ENCODE data around the gene PSTPIP2. TPM values are rescaled to one million over a fixed set of nuclear protein-coding genes. Genes with fewer than 3 reads are reported as not detected.
A peak's percentile ranks its signal among the peaks of the same experiment; 100 is the strongest.

The PSTPIP2 gene
- total and polyA plus RNA-seq, 2 experiments from 2014 or later, result 11.9 to 24.5 TPM

- Histone ChIP-seq H4K20me1 (ENCODE audit: insufficient read depth, poor library complexity, severe bottlenecking) (no peaks in the 10 kb centered on the region), H3K9me2 (replicated peaks; ENCODE audit: insufficient read depth) (no peaks in the 10 kb centered on the region), H3K79me2 (no peaks in the 10 kb centered on the region), H3K36me3 (replicated peaks; ENCODE audit: insufficient read depth, low read depth) (no peaks in the 10 kb centered on the region), H2AFZ (no peak overlapping the region), H3K27me3 (no peaks in the 10 kb centered on the region), H3K4me3 (no peak overlapping the region), H3K9me3 (ENCODE audit: low read depth) (no peaks in the 10 kb centered on the region), H3K4me1 (ENCODE audit: insufficient read depth) (no peaks in the 10 kb centered on the region), H3K27ac (no peak overlapping the region), H3K4me2 (no peak overlapping the region)
- WGBS (ENCODE audit: low lambda C conversion rate, missing lambda C conversion rate), result 92% methylated on average over 4 of the region's 4 CpGs
- no peak for DNase-seq (ENCODE audit: low spot score)
- TF ChIP-seq CTCF (IDR thresholded peaks at IDR 0.05; ENCODE audit: poor library complexity) (no peak), EZH2 (IDR thresholded peaks at IDR 0.05; ENCODE audit: borderline replicate concordance) (no peak), EZH2phosphoT487 (IDR thresholded peaks at IDR 0.05; ENCODE audit: low read depth, severe bottlenecking, unreplicated experiment) (no peak)
Observed at GRCh38 chr18:46031741-46032140, 40.3 kb downstream of the PSTPIP2 start.

- Histone ChIP-seq H3K4me1 (ENCODE audit: insufficient read depth) (no peaks in the 10 kb centered on the region), H3K9me2 (replicated peaks; ENCODE audit: insufficient read depth) (no peaks in the 10 kb centered on the region), H3K27me3 (no peaks in the 10 kb centered on the region), H3K9me3 (ENCODE audit: low read depth) (no peaks in the 10 kb centered on the region), H3K79me2 (no peaks in the 10 kb centered on the region), H3K36me3 (replicated peaks; ENCODE audit: insufficient read depth, low read depth) (no peaks in the 10 kb centered on the region), H3K27ac (no peak overlapping the region), H2AFZ (peak overlapping the region; percentile 55), H3K4me3 (peak overlapping the region; percentile 48), H3K4me2 (peak overlapping the region; percentile 81), H4K20me1 (ENCODE audit: insufficient read depth, poor library complexity, severe bottlenecking) (no peaks in the 10 kb centered on the region)
- TF ChIP-seq EZH2phosphoT487 (IDR thresholded peaks at IDR 0.05; ENCODE audit: low read depth, severe bottlenecking, unreplicated experiment) (no peak), EZH2 (IDR thresholded peaks at IDR 0.05; ENCODE audit: borderline replicate concordance) (no peak), CTCF (IDR thresholded peaks at IDR 0.05; ENCODE audit: poor library complexity) (no peak)
- DNase-seq (ENCODE audit: low spot score), result no peak
- 72% methylated on average over 7 of the region's 7 CpGs for WGBS (ENCODE audit: low lambda C conversion rate, missing lambda C conversion rate)
Observed at GRCh38 chr18:46028536-46028891, 43.5 kb downstream of the PSTPIP2 start.

DNA sequence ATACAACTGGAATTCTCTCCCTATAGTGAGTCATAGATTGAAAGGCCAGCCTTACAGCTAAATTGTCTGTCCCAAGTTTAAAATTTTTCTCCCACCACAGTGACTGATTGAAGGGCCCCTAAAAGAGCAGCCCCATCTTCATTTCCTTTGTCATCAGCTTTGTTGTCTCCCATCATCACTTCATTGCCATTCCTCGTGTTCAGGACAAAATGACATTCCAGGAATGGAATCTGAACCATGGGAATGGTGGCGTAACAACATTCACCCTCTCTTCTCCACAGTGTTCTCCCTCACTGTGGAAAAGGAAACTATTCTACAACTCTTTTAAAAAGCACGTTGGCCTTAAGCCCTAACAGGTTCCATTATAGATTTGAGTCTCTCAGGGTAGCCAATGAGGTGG, 52.1 kb downstream of the PSTPIP2 start:
- DNase-seq (ENCODE audit: low spot score), result no peak
- no peak overlapping the region for H3K4me2 ChIP-seq
- no peaks in the 10 kb centered on the region for H3K36me3 ChIP-seq (replicated peaks; ENCODE audit: insufficient read depth, low read depth)
- no peak overlapping the region for H3K27ac ChIP-seq
- 95% methylated on average over 3 of the region's 3 CpGs for WGBS (ENCODE audit: low lambda C conversion rate, missing lambda C conversion rate)
- H4K20me1 ChIP-seq (ENCODE audit: insufficient read depth, poor library complexity, severe bottlenecking), result no peaks in the 10 kb centered on the region
- no peak for TF ChIP-seq EZH2phosphoT487 (IDR thresholded peaks at IDR 0.05; ENCODE audit: low read depth, severe bottlenecking, unreplicated experiment)
- no peak for TF ChIP-seq EZH2 (IDR thresholded peaks at IDR 0.05; ENCODE audit: borderline replicate concordance)
- TF ChIP-seq CTCF (IDR thresholded peaks at IDR 0.05; ENCODE audit: poor library complexity), result no peak
- H3K9me3 ChIP-seq (ENCODE audit: low read depth), result no peaks in the 10 kb centered on the region
- H2AFZ ChIP-seq, result no peak overlapping the region
- no peaks in the 10 kb centered on the region for H3K27me3 ChIP-seq
- H3K4me1 ChIP-seq (ENCODE audit: insufficient read depth), result no peaks in the 10 kb centered on the region
- H3K9me2 ChIP-seq (replicated peaks; ENCODE audit: insufficient read depth), result no peaks in the 10 kb centered on the region
- H3K4me3 ChIP-seq, result no peak overlapping the region
- no peaks in the 10 kb centered on the region for H3K79me2 ChIP-seq

All from hepatocyte (in vitro differentiated cells).